Fibroblast of lung (primary cell): ENCODE data around the gene TTLL6.

Experiments
- CTCF ChIP-seq, 2 donors: IDR thresholded peaks in 1 of 2; conservative IDR thresholded peaks in 1 of 2; 1 replicate in 1 of 2; 2 replicates in 1 of 2; pipeline ENCODE4 v1.5.1; 2011 to 2012; ENCODE audit warnings: low read length in 2 of 2, control low read depth in 1 of 2, inconsistent platforms in 1 of 2, low read depth in 1 of 2, mild to moderate bottlenecking in 1 of 2
- EZH2 ChIP-seq: IDR thresholded peaks from 2 replicates; pipeline ENCODE4 v1.5.1; 2012; ENCODE audit warnings: low read length, control low read depth, mild to moderate bottlenecking; ENCODE audit errors: missing control alignments

GRCh38 chr17:48761114-48761513 lies 55.9 kb downstream of the TTLL6 start:
- TF ChIP-seq CTCF (conservative IDR thresholded peaks at IDR 0.05 in 1 of 2, IDR thresholded peaks at IDR 0.05 in 1 of 2; ENCODE audit: low read depth in 1 of 2, low read length in 2 of 2) (no peak), EZH2 (no peak)
